ENCODE measurements around the gene GRIA4. TPM values are rescaled to one million over a fixed set of nuclear protein-coding genes. Genes with fewer than 3 reads are reported as not detected.
A peak's percentile ranks its signal among the peaks of the same experiment; 100 is the strongest.

Gene GRIA4
- total and polyA plus RNA-seq, 5 experiments from 2014 or later, result not detected

DNA sequence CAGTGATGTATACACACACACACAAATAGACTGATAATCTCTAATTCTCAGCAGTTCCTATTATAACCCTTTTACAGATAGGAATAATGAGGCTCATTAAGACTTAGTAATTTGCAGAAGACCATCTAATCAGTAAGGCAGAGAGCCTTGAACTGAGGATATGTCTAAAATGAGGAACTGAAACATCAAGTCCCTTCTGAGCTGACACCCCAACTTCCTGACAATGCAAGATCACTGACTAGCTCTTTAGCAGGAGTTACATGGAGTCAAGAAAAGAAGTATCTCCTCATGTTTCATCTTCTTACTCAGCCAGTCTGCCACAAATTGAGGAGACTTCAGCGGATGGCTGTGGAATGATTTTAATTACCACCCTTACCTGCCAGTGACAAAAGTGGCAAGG is 219.2 kb downstream of the GRIA4 start:
- POLR2A ChIA-PET, result no interaction called here
- Mint-ChIP-seq H3K27ac (no peak overlapping the region), H3K4me1 (peaks cover 0 to 5% (median 0%) of the 10 kb centered on the region in 4 donors), H3K27me3 (peaks cover 0 to 9% (median 0%) of the 10 kb centered on the region in 5 donors), H3K9me3 (no peaks in the 10 kb centered on the region), H3K36me3 (no peaks in the 10 kb centered on the region), H3K4me3 (no peak overlapping the region)
- ATAC-seq, result no peak
- no peak for DNase-seq

DNA sequence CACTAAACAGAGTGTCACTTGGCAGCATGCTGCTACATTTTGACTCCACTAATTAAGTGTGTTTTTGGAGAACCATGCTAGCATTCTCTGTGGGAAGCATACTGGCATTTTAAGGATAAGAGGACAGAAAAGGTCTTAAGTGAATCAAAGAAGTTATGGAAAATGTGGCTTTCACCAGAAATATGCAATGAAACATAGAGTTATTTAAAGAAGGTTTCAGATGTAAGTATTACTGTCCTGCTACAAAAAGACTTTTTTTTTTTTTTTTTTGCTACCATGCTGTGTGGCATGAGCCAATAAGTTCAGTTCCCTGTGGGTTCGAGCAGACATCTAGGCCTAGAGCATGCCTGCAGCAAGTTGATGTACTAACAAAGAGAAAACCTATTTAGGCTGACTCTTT is 224.6 kb downstream of the GRIA4 start:
- POLR2A ChIA-PET, result no interaction called here
- DNase-seq, result no peak
- H3K9me3 Mint-ChIP-seq, result no peaks in the 10 kb centered on the region
- H3K4me3 Mint-ChIP-seq, result no peak overlapping the region
- peaks cover 0 to 12% (median 2%) of the 10 kb centered on the region in 5 donors for H3K27me3 Mint-ChIP-seq
- peaks cover 0 to under 1% (median 0%) of the 10 kb centered on the region in 4 donors for H3K4me1 Mint-ChIP-seq
- ATAC-seq, result no peak
- no peaks in the 10 kb centered on the region for H3K36me3 Mint-ChIP-seq
- no peak overlapping the region for H3K27ac Mint-ChIP-seq

DNA sequence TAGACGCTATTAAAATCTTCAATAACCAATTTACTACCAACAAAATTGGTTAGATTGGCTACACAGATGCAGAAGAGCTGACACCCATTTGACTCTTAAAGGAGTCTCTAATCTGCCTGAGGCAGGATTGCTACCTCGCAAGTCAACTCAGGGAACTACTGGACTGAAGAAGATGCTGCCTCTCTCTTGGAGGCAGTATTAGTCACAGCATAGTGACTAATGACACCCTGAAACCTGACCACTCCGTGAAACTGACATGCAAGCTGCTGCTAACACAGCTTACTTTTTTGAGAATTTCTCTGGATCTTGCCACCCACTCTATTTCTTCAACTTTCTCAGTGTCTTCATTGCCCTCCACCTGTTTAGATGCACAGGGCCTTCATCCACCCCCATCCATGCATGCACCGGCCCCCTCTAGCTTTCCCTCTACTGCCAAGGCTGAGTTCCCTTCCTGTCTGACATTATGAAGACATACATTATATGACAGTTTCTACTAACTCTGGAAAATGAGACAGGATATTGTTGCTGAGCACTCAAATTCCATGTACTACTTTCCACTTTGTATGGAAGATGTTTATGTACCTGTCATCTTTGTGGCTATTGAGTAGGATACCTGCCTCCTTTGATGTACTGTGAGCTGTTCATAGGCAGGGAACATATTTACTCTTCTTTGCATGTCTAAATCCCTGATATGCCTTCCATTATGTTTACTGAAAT is 229.0 kb downstream of the GRIA4 start:
- POLR2A ChIA-PET, result no interaction called here
- DNase-seq, result no peak
- Mint-ChIP-seq H3K4me3 (no peak overlapping the region), H3K36me3 (no peaks in the 10 kb centered on the region), H3K27me3 (peaks cover 0 to 9% (median 2%) of the 10 kb centered on the region in 5 donors), H3K27ac (no peak overlapping the region), H3K4me1 (no peaks in the 10 kb centered on the region), H3K9me3 (no peaks in the 10 kb centered on the region)
- no peak for ATAC-seq

DNA sequence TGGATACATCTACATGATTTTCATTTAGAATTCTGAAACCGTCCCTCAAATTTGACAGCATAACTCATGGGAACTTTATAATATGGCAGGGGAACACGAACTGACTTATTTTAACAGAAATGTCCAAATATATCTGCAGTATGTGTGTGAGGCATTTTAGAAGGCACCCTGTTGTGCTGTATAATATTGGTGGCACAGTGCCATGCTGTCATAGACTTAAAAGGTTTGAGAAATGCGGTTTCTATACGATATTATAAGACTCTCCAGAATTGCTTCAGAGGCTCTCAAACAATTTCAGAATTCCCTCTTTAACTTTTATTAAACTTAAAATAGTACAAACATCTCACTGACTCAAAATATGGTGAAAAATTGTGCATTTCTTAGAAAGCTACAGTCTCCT is 230.5 kb downstream of the GRIA4 start:
- H3K27ac Mint-ChIP-seq, result no peak overlapping the region
- no peak overlapping the region for H3K4me3 Mint-ChIP-seq
- H3K27me3 Mint-ChIP-seq, result peaks cover 0 to 12% (median 5%) of the 10 kb centered on the region in 5 donors
- H3K4me1 Mint-ChIP-seq, result no peaks in the 10 kb centered on the region
- ATAC-seq (no peak), DNase-seq (no peak)
- H3K36me3 Mint-ChIP-seq, result no peaks in the 10 kb centered on the region
- POLR2A ChIA-PET, result no interaction called here
- no peaks in the 10 kb centered on the region for H3K9me3 Mint-ChIP-seq

DNA sequence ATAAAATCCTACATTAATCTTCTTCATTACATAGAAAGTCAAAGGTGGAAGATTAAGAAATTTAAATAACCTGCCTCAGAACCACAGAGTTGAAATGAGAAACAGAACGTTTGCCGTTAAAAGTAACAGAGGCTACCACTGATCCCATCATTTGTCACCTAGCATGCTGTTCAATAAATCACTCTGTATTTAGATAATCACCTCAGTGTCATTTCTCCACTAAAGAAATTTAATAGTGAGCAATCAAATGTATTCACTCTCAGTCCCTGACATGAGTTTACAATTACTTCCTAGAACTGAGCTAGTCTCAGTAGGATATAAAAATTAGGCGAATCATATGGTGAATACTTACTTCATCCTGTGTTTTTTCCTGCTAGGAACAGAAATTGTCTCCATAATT is 242.5 kb downstream of the GRIA4 start:
- Mint-ChIP-seq H3K36me3 (no peaks in the 10 kb centered on the region), H3K27me3 (peaks cover 0 to 14% (median 7%) of the 10 kb centered on the region in 5 donors), H3K27ac (no peak overlapping the region), H3K4me1 (no peaks in the 10 kb centered on the region), H3K9me3 (no peaks in the 10 kb centered on the region), H3K4me3 (no peak overlapping the region)
- POLR2A ChIA-PET, result no interaction called here
- ATAC-seq (no peak), DNase-seq (no peak)

DNA sequence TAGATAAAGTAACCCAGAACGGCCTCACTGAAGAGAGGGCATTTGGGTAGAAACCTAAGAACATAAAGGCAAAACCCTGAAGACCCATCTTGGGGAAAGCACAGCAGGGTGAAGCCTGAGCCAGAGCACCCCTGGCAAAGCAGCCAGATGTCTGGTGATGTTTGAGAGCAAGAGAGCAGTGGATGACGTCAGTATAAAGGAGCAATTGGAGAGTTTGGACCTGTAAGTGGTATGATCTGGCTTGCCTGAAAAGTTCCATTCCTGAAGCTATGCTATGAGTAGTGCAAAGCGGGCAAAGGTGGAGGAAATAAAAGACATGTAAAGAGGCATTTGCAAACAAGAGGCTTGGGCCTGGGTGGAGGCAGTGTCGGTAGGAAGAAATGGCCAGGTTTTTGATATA is 244.4 kb downstream of the GRIA4 start:
- no peak overlapping the region for H3K4me3 Mint-ChIP-seq
- no peak overlapping the region for H3K27ac Mint-ChIP-seq
- peaks cover 1 to 22% (median 7%) of the 10 kb centered on the region in 5 donors for H3K27me3 Mint-ChIP-seq
- no peaks in the 10 kb centered on the region for H3K9me3 Mint-ChIP-seq
- H3K36me3 Mint-ChIP-seq, result no peaks in the 10 kb centered on the region
- ATAC-seq (no peak), DNase-seq (no peak)
- POLR2A ChIA-PET, result no interaction called here
- H3K4me1 Mint-ChIP-seq, result no peaks in the 10 kb centered on the region

DNA sequence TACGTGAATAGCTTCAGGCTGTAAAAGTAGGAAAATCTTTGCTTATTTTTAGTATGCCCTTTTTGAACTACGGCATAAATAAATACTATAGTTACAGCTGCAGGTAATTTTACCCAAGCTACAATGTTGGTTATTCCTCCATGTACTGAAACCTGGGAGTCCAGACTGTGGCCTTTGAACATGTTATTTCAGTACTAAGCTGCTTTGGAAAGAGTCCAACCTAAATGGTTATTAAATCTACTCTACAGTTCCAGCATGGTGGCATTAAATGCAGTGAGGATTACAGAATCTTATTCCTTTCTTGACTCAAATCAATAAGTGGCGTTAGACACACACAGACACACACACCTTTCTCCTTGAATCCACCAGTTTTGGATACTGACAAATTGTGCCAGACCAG is 247.1 kb downstream of the GRIA4 start:
- no peaks in the 10 kb centered on the region for H3K36me3 Mint-ChIP-seq
- no peak overlapping the region for H3K27ac Mint-ChIP-seq
- no peak overlapping the region for H3K4me3 Mint-ChIP-seq
- H3K4me1 Mint-ChIP-seq, result no peaks in the 10 kb centered on the region
- H3K9me3 Mint-ChIP-seq, result no peaks in the 10 kb centered on the region
- DNase-seq (no peak), ATAC-seq (no peak)
- POLR2A ChIA-PET, result no interaction called here
- H3K27me3 Mint-ChIP-seq, result peaks cover 1 to 41% (median 7%) of the 10 kb centered on the region in 5 donors

DNA sequence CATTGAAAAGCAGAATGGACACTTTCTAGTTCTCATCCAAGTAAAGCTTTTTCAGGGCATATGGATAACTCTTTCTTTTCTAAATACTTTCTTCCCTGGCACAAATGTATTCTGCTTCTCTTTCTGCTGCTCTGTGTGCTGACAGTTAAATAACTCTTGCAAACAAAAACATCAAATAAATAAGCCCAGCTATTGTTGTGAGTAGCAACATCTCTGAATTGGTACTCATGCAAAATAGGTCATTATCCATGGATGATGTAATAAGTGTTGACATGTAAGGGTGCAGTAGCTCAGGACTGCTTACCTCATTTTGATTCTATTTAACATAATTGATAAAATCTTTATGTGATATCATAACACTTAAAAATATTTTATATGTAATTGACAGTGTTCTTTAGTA is 247.9 kb downstream of the GRIA4 start:
- H3K36me3 Mint-ChIP-seq, result no peaks in the 10 kb centered on the region
- POLR2A ChIA-PET, result no interaction called here
- H3K4me1 Mint-ChIP-seq, result no peaks in the 10 kb centered on the region
- no peak overlapping the region for H3K27ac Mint-ChIP-seq
- DNase-seq, result no peak
- no peaks in the 10 kb centered on the region for H3K9me3 Mint-ChIP-seq
- ATAC-seq, result no peak
- no peak overlapping the region for H3K4me3 Mint-ChIP-seq
- H3K27me3 Mint-ChIP-seq, result peaks cover 1 to 41% (median 7%) of the 10 kb centered on the region in 5 donors

DNA sequence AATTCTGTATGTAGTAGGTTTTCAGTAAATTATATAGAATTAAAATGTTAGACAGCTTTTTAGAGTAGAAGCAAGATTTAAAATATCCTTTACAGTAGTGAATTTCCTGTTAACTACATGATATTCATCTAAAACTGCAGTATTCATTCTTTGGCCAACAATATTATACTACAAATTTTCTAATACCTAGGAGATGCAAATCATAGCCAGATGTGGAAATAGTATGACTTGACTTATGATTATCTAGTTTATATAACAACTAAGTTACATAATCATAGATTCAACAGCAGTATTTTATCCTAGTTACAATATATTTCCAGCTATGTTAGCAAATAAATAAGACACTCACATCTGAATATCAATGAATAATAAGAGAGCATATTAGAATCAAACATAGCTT is 249.0 kb downstream of the GRIA4 start:
- ATAC-seq (no peak), DNase-seq (no peak)
- no peak overlapping the region for H3K4me3 Mint-ChIP-seq
- POLR2A ChIA-PET, result no interaction called here
- no peaks in the 10 kb centered on the region for H3K4me1 Mint-ChIP-seq
- no peak overlapping the region for H3K27ac Mint-ChIP-seq
- H3K9me3 Mint-ChIP-seq, result no peaks in the 10 kb centered on the region
- peaks cover 3 to 41% (median 7%) of the 10 kb centered on the region in 5 donors for H3K27me3 Mint-ChIP-seq
- no peaks in the 10 kb centered on the region for H3K36me3 Mint-ChIP-seq

DNA sequence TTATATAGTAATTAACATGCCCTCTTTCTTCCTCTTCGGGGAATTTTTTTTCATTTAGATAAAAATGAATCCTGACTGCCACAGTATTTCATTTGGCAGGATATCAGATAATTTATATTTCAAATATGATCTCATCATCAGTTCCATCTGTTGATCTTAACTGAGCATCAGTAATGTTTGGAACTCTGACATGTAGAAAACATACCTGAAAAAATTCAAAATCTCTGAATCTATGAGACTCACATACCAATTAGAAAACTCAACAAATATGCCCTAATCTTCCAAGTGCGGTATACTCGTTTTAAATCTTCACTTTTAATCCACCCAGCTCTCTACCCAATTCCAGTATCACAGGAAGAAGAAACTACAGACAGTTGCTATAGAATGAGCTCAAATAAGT is 250.2 kb downstream of the GRIA4 start:
- no peaks in the 10 kb centered on the region for H3K9me3 Mint-ChIP-seq
- H3K27ac Mint-ChIP-seq, result no peak overlapping the region
- no peaks in the 10 kb centered on the region for H3K4me1 Mint-ChIP-seq
- H3K27me3 Mint-ChIP-seq, result peaks cover 3 to 32% (median 5%) of the 10 kb centered on the region in 5 donors
- no peaks in the 10 kb centered on the region for H3K36me3 Mint-ChIP-seq
- POLR2A ChIA-PET, result no interaction called here
- DNase-seq (no peak), ATAC-seq (no peak)
- H3K4me3 Mint-ChIP-seq, result no peak overlapping the region

DNA sequence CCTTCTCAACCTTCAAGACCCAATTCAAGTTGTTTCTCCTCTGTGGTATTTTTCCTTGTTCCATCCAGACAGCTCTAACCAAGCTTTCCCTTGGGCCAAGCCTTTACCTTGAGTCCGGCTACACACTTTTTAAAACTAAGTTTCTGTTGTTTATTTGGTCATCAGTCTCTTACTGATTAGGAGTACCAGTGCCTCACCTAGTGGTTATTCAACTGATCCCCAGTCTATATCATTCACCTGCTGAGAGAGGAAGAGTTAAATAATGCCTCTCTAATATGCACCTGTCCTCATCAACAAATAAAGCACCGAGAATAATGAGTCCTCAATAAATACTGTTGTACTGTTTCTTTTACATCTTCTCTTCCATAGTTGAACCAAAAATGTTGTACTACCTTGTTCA is 251.4 kb downstream of the GRIA4 start:
- ATAC-seq (no peak), DNase-seq (no peak)
- Mint-ChIP-seq H3K9me3 (no peaks in the 10 kb centered on the region), H3K27me3 (peaks cover 2 to 32% (median 5%) of the 10 kb centered on the region in 5 donors), H3K4me3 (no peak overlapping the region), H3K27ac (no peak overlapping the region), H3K4me1 (no peaks in the 10 kb centered on the region), H3K36me3 (no peaks in the 10 kb centered on the region)
- POLR2A ChIA-PET, result no interaction called here

DNA sequence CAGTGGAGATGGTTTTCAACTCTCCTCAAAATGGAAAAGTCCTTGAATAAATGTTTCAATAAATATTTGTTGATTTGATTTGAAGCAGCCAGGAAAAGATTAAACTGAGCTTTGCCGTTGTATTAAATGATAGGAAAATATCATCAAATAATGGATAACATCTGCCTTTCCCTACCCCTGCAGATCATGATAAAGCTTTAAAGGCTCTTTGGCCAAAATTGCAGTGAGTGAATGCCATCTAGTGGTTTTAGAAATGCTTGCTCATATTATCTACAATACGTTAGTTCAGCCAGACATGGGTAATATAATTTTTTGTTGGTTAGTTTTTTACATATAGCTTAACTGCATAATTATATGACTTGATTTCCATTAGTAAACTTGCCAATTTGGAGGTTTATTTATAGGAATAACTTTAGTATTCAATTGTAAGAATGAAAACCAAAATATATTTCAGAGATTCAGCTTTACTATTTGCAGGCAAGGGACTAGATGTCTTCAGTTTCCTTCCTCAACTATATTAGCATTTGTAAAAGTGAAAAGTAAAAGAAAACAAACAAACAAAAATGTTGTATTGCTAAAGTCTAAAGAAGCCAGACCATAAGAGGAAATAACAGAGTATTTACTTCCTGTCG is 253.0 kb downstream of the GRIA4 start:
- Mint-ChIP-seq H3K36me3 (no peaks in the 10 kb centered on the region), H3K27me3 (peaks cover 0 to 34% (median 2%) of the 10 kb centered on the region in 5 donors), H3K27ac (no peak overlapping the region), H3K9me3 (no peaks in the 10 kb centered on the region), H3K4me3 (no peak overlapping the region), H3K4me1 (no peaks in the 10 kb centered on the region)
- POLR2A ChIA-PET, result no interaction called here
- DNase-seq (peak in 3 of 10 donors; percentile 17 to 23 (median 19)), ATAC-seq (peak in 1 of 2 donors; percentile 33)

DNA sequence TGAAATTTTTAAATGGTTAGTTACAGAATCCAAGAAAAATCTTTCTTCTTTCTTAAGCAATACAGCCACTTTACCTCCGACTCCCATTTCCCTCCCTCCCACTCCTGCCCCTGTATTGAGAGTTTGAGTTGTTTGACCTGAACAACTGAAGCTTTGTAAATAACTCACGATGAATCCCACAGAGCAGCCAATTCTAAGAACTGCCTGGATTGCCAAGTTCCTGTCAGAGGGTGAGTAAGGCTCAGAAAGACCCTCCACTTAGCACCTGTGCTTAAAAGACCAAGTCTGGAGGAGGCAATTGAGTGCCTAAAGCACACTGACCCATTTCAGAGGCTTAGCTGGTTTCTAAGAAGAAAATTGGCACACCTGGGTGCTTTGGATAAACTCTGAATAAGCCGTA is 253.7 kb downstream of the GRIA4 start:
- Mint-ChIP-seq H3K4me3 (no peak overlapping the region), H3K4me1 (no peaks in the 10 kb centered on the region), H3K36me3 (no peaks in the 10 kb centered on the region), H3K27ac (no peak overlapping the region), H3K27me3 (peaks cover 0 to 33% (median 2%) of the 10 kb centered on the region in 5 donors), H3K9me3 (no peaks in the 10 kb centered on the region)
- DNase-seq (no peak), ATAC-seq (no peak)
- POLR2A ChIA-PET, result no interaction called here

DNA sequence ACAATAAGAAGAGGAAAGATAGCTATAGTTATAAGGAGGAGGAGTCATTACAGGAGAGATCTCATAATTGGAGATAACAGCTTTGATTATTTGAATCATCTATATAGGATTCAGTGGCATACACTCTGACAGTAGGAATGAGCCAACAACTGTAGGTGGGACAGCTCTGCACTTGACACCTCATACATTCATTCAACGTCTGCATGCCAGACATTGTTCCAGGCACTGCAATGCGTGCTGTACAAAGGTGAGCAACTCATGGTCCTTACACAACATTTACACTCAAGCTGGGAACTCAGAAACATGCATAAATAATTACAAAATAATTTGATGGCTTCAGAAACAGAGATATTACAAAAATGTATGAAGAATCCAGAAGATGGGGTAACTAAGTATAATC is 257.9 kb downstream of the GRIA4 start:
- H3K27me3 Mint-ChIP-seq, result peaks cover 0 to 13% (median 2%) of the 10 kb centered on the region in 5 donors
- no peaks in the 10 kb centered on the region for H3K36me3 Mint-ChIP-seq
- no peaks in the 10 kb centered on the region for H3K9me3 Mint-ChIP-seq
- no peak overlapping the region for H3K27ac Mint-ChIP-seq
- no peaks in the 10 kb centered on the region for H3K4me1 Mint-ChIP-seq
- no peak for ATAC-seq
- POLR2A ChIA-PET, result no interaction called here
- H3K4me3 Mint-ChIP-seq, result no peak overlapping the region
- DNase-seq, result no peak
